Erythroblast (primary cell): ENCODE results near the gene CDH8.

Source experiments
- GATA1 ChIP-seq: IDR thresholded peaks from 2 replicates; pipeline ENCODE4 v1.6.1; 2011; ENCODE audit warnings: low read depth, mild to moderate bottlenecking, control low read depth, low read length, moderate library complexity
- POLR2A ChIP-seq: IDR thresholded peaks from 2 replicates; pipeline ENCODE4 v1.6.1; 2011; ENCODE audit warnings: mild to moderate bottlenecking, low read length

- TF ChIP-seq POLR2A = no peak
- no peak for TF ChIP-seq GATA1
These were observed 418.9 kb downstream of the CDH8 start for GRCh38 chr16:61617219-61617783.
